GM18505 (cell line): Measurements from ENCODE around the gene MUC2.

Source experiments
- ATAC-seq: cut with Tn5 transposase; IDR thresholded peaks from one replicate; pipeline ENCODE4 v1.9.1; 2021; ENCODE audit not compliant: unreplicated experiment
- POLR2A ChIP-seq: IDR thresholded peaks from 4 replicates; pipeline ENCODE4 v1.6.1; 2011; ENCODE audit warnings: borderline replicate concordance; ENCODE audit not compliant: insufficient read depth, insufficient read length; ENCODE audit errors: extremely low read depth

MUC2 gene

GRCh38 chr11:1087961-1088926 lies 13.6 kb downstream of the MUC2 start:
- no peak for TF ChIP-seq POLR2A
- no peak for ATAC-seq

DNA sequence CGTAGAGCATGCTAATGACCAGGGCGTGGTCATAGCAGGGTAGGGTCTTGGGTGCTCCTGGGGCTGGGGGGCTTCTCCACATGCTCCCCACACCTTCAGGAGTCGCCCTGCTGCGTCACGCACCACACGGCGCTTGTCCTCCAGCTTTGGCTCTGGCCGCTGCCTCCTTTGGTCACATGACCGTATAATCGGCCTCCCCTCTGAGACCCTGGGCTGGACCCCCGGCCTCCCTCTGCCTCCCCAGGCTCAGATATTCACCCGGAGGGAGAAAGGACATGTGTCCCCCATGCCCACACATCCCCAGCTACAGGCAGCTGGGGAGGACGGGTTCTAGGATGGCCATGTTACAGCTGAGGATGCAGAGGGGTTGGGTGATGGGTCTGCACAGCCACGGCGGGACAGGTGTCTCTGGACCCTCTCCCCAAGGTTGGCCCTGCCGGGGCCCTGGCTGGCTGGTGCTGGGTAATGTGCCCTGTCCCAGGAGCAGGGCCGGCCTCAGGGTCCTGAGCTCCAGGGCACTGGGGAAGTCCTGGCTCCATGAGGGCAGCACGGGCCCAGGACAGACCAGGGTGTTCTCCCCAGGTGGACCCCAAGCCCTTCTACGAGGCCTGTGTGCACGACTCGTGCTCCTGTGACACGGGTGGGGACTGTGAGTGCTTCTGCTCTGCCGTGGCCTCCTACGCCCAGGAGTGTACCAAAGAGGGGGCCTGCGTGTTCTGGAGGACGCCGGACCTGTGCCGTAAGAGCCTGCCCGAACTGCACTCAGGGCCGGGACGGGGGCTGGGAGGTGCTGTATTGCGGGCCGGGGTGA lies 14.5 kb downstream of the MUC2 start:
- ATAC-seq = no peak
- TF ChIP-seq POLR2A = no peak

DNA sequence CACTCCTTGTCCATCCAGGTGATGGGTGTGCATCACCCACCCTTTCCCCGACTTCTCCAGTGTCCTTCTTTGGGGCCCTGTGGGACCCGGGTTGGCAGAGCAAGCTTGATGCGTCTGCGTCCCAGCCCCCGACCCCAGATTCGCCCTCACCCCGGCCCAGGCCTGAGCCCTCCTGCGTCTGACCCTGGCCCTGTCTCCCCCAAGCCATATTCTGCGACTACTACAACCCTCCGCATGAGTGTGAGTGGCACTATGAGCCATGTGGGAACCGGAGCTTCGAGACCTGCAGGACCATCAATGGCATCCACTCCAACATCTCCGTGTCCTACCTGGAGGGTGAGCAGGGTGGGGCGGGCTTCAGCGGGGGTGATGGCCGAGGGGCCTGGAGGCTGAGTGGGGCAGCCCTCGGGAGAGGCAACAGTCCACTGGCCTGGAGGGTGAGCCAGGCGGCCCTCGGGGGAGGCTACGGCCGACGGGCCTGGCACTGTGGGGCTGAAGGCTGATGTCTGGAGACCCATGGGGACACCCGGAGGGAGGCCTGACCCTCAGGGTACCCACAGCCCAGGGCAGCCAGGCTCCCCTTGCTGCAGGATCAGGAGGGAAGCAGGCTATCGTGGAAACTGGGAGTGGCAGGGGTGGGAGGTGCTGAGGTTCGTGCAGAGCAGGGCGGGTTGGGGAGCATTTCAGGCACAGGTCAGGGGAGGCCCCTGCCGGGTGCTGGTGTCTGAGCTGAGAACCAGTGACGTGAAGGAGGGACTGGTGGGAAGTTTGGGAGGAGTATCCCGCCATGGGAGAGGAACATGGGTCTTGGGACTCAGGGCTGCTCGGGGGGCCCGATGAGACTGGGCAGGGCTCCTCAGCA lies 15.3 kb downstream of the MUC2 start:
- no peak for ATAC-seq
- no peak for TF ChIP-seq POLR2A

DNA sequence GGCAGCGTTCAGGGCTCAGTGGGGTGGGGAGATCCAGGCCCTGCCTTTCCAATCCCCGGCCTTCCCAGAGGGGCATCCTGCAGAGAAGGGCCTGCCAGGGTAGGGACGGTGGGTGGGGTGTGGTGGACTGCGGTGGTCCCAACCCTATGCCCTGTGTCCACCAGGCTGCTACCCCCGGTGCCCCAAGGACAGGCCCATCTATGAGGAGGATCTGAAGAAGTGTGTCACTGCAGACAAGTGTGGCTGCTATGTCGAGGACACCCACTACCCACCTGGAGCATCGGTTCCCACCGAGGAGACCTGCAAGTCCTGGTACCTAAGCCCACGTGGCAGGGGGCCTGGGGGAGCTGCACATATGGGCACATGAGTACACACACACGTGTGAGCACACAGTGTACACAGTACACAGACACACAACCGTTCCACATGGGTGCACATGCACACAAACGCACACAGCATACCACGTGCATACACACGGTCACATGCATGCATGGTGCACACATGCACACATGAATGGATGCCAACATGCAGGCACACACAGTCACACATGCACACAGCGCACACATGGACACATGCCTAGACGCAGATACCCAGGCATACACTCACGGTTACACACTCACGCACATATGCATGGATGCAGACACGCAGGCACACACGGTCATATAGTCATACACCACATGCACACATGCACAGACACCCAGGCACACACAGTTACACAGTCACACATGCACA lies 16.1 kb downstream of the MUC2 start:
- ATAC-seq = no peak
- no peak for TF ChIP-seq POLR2A

- no peak for TF ChIP-seq POLR2A
- no peak for ATAC-seq
Measured at GRCh38 chr11:1091332-1092083, 16.8 kb downstream of the MUC2 start.

DNA sequence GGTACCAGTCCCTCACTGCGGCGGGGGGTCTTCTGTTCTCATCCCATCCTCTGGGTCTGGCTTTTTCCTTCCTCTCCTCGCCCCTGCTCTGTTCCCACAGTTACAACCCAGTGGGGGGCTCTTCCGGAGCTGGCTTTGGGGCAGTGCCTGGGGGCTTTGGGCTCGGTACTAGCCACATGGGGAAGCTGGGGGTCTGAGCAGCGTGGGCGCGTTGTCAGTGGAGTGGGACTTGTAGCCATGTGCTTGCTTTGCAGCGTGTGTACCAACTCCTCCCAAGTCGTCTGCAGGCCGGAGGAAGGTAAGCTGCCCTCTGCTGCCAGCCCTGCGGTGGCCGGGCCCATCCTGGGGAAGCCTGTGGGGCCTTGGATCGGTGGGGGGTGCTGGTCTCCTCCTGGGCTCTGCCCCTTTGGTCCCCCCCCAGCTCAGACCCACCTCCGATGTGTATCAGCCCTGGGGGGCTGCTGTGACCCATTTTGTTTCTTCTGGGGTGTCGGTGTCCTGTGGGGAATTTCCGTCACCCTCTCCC lies 17.5 kb downstream of the MUC2 start:
- TF ChIP-seq POLR2A = no peak
- ATAC-seq = no peak

DNA sequence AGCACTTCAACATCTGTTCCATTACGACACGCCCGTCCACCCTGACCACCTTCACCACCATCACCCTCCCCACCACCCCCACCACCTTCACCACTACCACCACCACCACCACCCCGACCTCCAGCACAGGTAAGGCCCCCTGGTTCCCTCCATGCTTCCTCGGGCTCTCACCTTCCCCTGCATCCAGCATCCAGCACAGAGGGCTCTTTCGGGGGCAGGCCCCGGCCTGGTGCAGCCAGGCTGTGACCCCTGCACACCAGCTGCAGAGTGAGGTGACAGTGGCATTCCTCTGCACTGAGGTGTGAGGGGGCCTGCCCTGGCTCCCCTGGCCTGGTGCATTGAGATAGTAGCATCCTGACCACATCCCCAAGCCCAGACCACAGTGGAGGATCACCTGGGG lies 18.2 kb downstream of the MUC2 start:
- ATAC-seq = no peak
- no peak for TF ChIP-seq POLR2A

- no peak for ATAC-seq
- TF ChIP-seq POLR2A = no peak
Measured at GRCh38 chr11:1099519-1100355, 25.1 kb downstream of the MUC2 start.

DNA sequence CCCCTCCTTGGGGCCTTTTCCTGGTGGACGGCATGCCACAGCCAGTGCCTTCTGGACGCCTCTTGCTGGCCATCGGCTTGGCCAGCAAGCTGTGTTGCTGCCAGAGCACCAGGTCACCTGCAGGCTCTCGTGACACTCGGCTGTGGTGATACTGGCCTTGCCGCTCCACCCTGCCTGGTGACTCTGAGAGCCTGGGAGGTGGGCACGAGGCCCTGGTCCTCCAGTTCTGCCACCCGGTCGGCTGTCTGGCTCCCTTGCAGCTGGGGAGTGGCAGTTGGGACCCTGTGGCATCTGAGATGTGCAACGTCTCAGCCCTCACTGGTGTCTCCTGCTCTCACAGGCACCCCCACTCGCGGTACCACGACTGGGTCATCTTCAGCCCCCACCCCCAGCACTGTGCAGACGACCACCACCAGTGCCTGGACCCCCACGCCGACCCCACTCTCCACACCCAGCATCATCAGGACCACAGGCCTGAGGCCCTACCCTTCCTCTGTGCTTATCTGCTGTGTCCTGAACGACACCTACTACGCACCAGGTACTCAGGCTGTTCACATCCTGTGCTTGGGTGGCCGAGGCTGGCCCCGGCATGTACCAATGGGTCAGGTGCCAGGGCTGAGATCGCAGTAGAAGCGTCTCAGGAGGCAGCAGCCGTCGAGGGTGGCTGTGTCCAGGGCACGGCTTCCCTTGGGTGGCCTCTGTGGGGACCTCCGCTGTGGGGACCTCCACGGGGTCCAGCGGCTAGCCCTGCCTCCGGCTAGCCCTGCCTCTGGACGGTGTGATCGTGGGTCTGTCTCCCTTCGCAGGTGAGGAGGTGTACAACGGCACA lies 26.0 kb downstream of the MUC2 start:
- ATAC-seq = no peak
- TF ChIP-seq POLR2A = no peak
